K562 (cell line): ENCODE results near the gene FYB2. TPM values are rescaled to one million over a fixed set of nuclear protein-coding genes. Genes with fewer than 3 reads are reported as not detected.

Experiments
- ATAC-seq: fragments of 200-7000 bp; cut with Tn5 transposase; 3 replicates; pipeline ENCODE4 v1.9.1; 2020; ENCODE audit warnings: moderate library complexity
- BruUV-seq: library from RNA; stranded (reverse); fragments of 400-500 nt; replicated peaks from 2 replicates; lab custom pipeline; 2021; lab: Mats Ljungman, UMichigan
- CTCF ChIA-PET: fragments of 300-600 bp; formaldehyde crosslinking; extraction: SDS; loops from one replicate; lab custom pipeline; 2021; ENCODE audit warnings: low intra/inter-chr PET ratio; lab: Yijun Ruan, JAX
- POLR2A ChIA-PET: fragments of 300-600, 350-650 bp; sonication (Branson Sonifier 250); formaldehyde crosslinking; extraction: SDS; loops from one replicate; lab custom pipeline; 2021; ENCODE audit warnings: antibody characterized with exemption, inconsistent platforms; lab: Yijun Ruan, JAX
- DNase-seq, 4 experiments: peaks; one replicate each; pipeline versions ENCODE4 v3.0.0 to v3.0.0-alpha.2; 2011 to 2018; ENCODE audit warnings: low spot score in 3 of 4, mixed read lengths in 3 of 4; ENCODE audit errors: extremely low read depth in 1 of 4
- FAIRE-seq: peaks from 2 replicates; lab custom pipeline; 2011; peaks lifted over from hg19 to GRCh38; lab: Jason Lieb, UNC
- H2AFZ ChIP-seq: 2 replicates; pipeline ENCODE4 v1.6.0; 2011; ENCODE audit warnings: low read depth, low read length, control low read depth, inconsistent platforms
- H3K27ac ChIP-seq: fragments of 200-600 bp; 3 replicates; pipeline ENCODE4 v1.8.0; 2011; ENCODE audit warnings: low read depth, mild to moderate bottlenecking, control low read depth, inconsistent platforms, low read length, moderate library complexity, mixed read lengths; ENCODE audit errors: extremely low read depth
- H3K27me3 ChIP-seq, 2 experiments: fragments of 300-600 bp in 1 of 2; 2 replicates in 1 of 2; 3 replicates in 1 of 2; pipeline versions ENCODE4 v1.6.0 to v1.8.0; 2011; ENCODE audit warnings: inconsistent platforms in 2 of 2, low read length in 2 of 2, mild to moderate bottlenecking in 1 of 2, mixed read lengths in 1 of 2, moderate library complexity in 1 of 2; ENCODE audit not compliant: control insufficient read depth in 2 of 2, insufficient read depth in 2 of 2
- H3K36me3 ChIP-seq: fragments of 300-600 bp; 3 replicates; pipeline ENCODE4 v1.8.0; 2011; ENCODE audit warnings: mild to moderate bottlenecking, low read length, inconsistent platforms; ENCODE audit not compliant: control insufficient read depth, insufficient read depth
- H3K4me1 ChIP-seq, 2 experiments: fragments of 200-600 bp in 1 of 2; replicated peaks in 1 of 2; 2 replicates in 1 of 2; 3 replicates in 1 of 2; pipeline versions ENCODE4 v1.5.1 to v1.8.0; 2011; ENCODE audit warnings: inconsistent platforms in 2 of 2, low read length in 2 of 2, mild to moderate bottlenecking in 1 of 2, mixed read lengths in 1 of 2, moderate library complexity in 1 of 2; ENCODE audit not compliant: control insufficient read depth in 2 of 2, insufficient read depth in 2 of 2
- H3K4me2 ChIP-seq: 2 replicates; pipeline ENCODE4 v1.6.1; 2011; ENCODE audit warnings: low read length, control low read depth, inconsistent platforms, mixed read lengths; ENCODE audit not compliant: insufficient read depth
- H3K4me3 ChIP-seq: fragments of 200-600 bp; sonication (generic), shearing (Covaris generic); 2 replicates; pipeline ENCODE4 v1.5.1; 2016; ENCODE audit warnings: control low read depth, inconsistent platforms
- H3K79me2 ChIP-seq: fragments of 200-600 bp; 3 replicates; pipeline ENCODE4 v1.8.0; 2011; ENCODE audit warnings: low read length, inconsistent platforms; ENCODE audit not compliant: control insufficient read depth, insufficient read depth
- H3K9ac ChIP-seq, 2 experiments: 2 replicates each; pipeline versions ENCODE4 v1.6.0 to v1.6.1; 2011; ENCODE audit warnings: low read depth in 2 of 2, low read length in 2 of 2, control low read depth in 1 of 2, inconsistent platforms in 1 of 2, mild to moderate bottlenecking in 1 of 2, mixed read lengths in 1 of 2; ENCODE audit not compliant: insufficient read depth in 1 of 2
- H3K9me1 ChIP-seq: one replicate; pipeline ENCODE4 v1.6.0; 2011; ENCODE audit warnings: inconsistent platforms, mild to moderate bottlenecking, low read length, moderate library complexity; ENCODE audit not compliant: control insufficient read depth, insufficient read depth
- H3K9me3 ChIP-seq: replicated peaks from 2 replicates; pipeline ENCODE4 v1.5.1; 2011; ENCODE audit warnings: low read depth, low read length, inconsistent platforms; ENCODE audit not compliant: control insufficient read depth, insufficient read depth
- H4K20me1 ChIP-seq: replicated peaks from 2 replicates; pipeline ENCODE4 v1.6.1; 2011; ENCODE audit warnings: low read length, inconsistent platforms, mixed read lengths; ENCODE audit not compliant: control insufficient read depth, insufficient read depth
- ATF3 ChIP-seq, 2 experiments: fragments of 450-650 bp in 1 of 2; sonication (generic) in 1 of 2; formaldehyde crosslinking in 1 of 2; IDR thresholded peaks in 1 of 2; conservative IDR thresholded peaks in 1 of 2; 2 replicates each; pipeline versions ENCODE4 v1.6.1 to v1.8.1; 2016 to 2023; ENCODE audit warnings: mild to moderate bottlenecking in 2 of 2, moderate library complexity in 2 of 2, inconsistent platforms in 1 of 2, missing genetic modification reagents in 1 of 2
- ATF6 ChIP-seq: sonication (generic); formaldehyde crosslinking; IDR thresholded peaks from 2 replicates; pipeline ENCODE4 v1.4.0; 2020; ENCODE audit warnings: mild to moderate bottlenecking, missing genetic modification reagents
- CBFA2T2 ChIP-seq: fragments of 450-650 bp; conservative IDR thresholded peaks from 2 replicates; pipeline ENCODE4 v1.6.1; 2017; ENCODE audit warnings: mild to moderate bottlenecking
- CBFA2T3 ChIP-seq: fragments of 450-650 bp; IDR thresholded peaks from 2 replicates; pipeline ENCODE4 v1.6.1; 2017
- ELF1 ChIP-seq: fragments of 200-800 bp; sonication (Bioruptor generic); IDR thresholded peaks from 2 replicates; pipeline ENCODE4 v1.6.1; 2016; ENCODE audit warnings: missing genetic modification characterization, missing compliant biosample characterization
- FOXJ2 ChIP-seq: fragments of 200-800 bp; sonication (Bioruptor generic); IDR thresholded peaks from 2 replicates; pipeline ENCODE4 v1.6.1; 2016; ENCODE audit warnings: missing genetic modification characterization, missing compliant biosample characterization
- ILK ChIP-seq: fragments of 450-650 bp; IDR thresholded peaks from 2 replicates; pipeline ENCODE4 v1.6.1; 2016; ENCODE audit warnings: missing genetic modification characterization, low read depth, mild to moderate bottlenecking, missing compliant biosample characterization, moderate library complexity, borderline replicate concordance
- KHSRP ChIP-seq: fragments of 450-650 bp; IDR thresholded peaks from 2 replicates; pipeline ENCODE4 v1.6.1; 2017
- KLF16 ChIP-seq: IDR thresholded peaks from 2 replicates; pipeline ENCODE4 v1.6.1; 2016; ENCODE audit warnings: antibody characterized with exemption
- MBD2 ChIP-seq: sonication (generic); IDR thresholded peaks from 2 replicates; pipeline ENCODE4 v1.6.1; 2016; ENCODE audit warnings: low read depth, borderline replicate concordance
- MCM7 ChIP-seq, 2 experiments: fragments of 450-650 bp; IDR thresholded peaks; 2 replicates each; pipeline ENCODE4 v1.6.1; 2016 to 2018
- MED1 ChIP-seq: sonication (generic); formaldehyde crosslinking; IDR thresholded peaks from 2 replicates; pipeline ENCODE4 v1.8.1; 2023; ENCODE audit warnings: missing genetic modification reagents, borderline replicate concordance
- MYBL2 ChIP-seq, 2 experiments: fragments of 450-650 bp in 1 of 2; sonication (generic) in 1 of 2; formaldehyde crosslinking in 1 of 2; IDR thresholded peaks; 2 replicates each; pipeline versions ENCODE4 v1.6.1 to v1.8.1; 2017 to 2022; ENCODE audit warnings: borderline replicate concordance in 1 of 2, inconsistent platforms in 1 of 2, low read depth in 1 of 2, mild to moderate bottlenecking in 1 of 2, missing genetic modification reagents in 1 of 2, moderate library complexity in 1 of 2
- NR1H2 ChIP-seq: sonication (generic); formaldehyde crosslinking; IDR thresholded peaks from 2 replicates; pipeline ENCODE4 v1.4.0; 2020; ENCODE audit warnings: mild to moderate bottlenecking, missing genetic modification reagents
- ZC3H4 ChIP-seq: sonication (generic); formaldehyde crosslinking; IDR thresholded peaks from 2 replicates; pipeline ENCODE4 v1.9.0; 2021; ENCODE audit warnings: missing genetic modification reagents, borderline replicate concordance
- ZNF146 ChIP-seq: IDR thresholded peaks from one replicate; pipeline ENCODE4 v1.6.1; 2018; ENCODE audit warnings: missing compliant biosample characterization; ENCODE audit not compliant: unreplicated experiment
- ZNF408 ChIP-seq: fragments of 250-450 bp; sonication (Bioruptor Pico); IDR thresholded peaks from 2 replicates; pipeline ENCODE4 v1.4.0; 2020; ENCODE audit warnings: low read depth, mild to moderate bottlenecking, moderate library complexity
- ZNF507 ChIP-seq: conservative IDR thresholded peaks from 2 replicates; pipeline ENCODE4 v1.6.1; 2017; ENCODE audit warnings: missing genetic modification characterization, missing compliant biosample characterization
- ZNF77 ChIP-seq: fragments of 250-450 bp; sonication (Bioruptor Pico); IDR thresholded peaks from 2 replicates; pipeline ENCODE4 v1.5.0; 2020
- WGBS: fragments of 100-300 bp; shearing (Covaris generic); methylation state at CpG from one replicate; pipeline ENCODE4 v1.1.6; 2016; ENCODE audit warnings: low coverage, mixed read lengths; ENCODE audit not compliant: insufficient coverage; ENCODE audit errors: missing lambda C conversion rate; 5-methylcytosine and 5-hydroxymethylcytosine counted together
- in situ Hi-C: fragments of 300-500 bp; cut with MboI; formaldehyde crosslinking; loops from 4 replicates; pipeline ENCODE4 v1.15.0; 2018; ENCODE audit warnings: inconsistent platforms, mixed read lengths
- intact Hi-C: fragments of 100-400 bp; cut with micrococcal nuclease; formaldehyde crosslinking; loops from 2 replicates; pipeline ENCODE4 v1.14.2; 2022
- polyA plus RNA-seq, 8 experiments: library from polyadenylated mRNA; depleted of rRNA in 4 of 8; stranded (reverse) in 5 of 8; unstranded in 3 of 8; fragments of >200 nt; fragmentation: Nextera tagmentation in 2 of 8; fragmentation: Illumina TruSeq in 1 of 8; extraction: Ambion mirVana in 2 of 8; extraction: Trizol in 1 of 8; gene quantifications; 2 replicates each; pipeline versions ENCODE4 v1.2.1 to v1.2.3, GENCODE V29; 2011 to 2014; ENCODE audit warnings: inconsistent platforms in 1 of 8, missing spikeins in 1 of 8
- total RNA-seq, 7 experiments: library from RNA; depleted of rRNA in 6 of 7; stranded (reverse); fragments of >200 nt in 6 of 7; fragmentation: Illumina TruSeq in 2 of 7; extraction: Trizol in 2 of 7; gene quantifications; 2 replicates each; pipeline versions ENCODE4 v1.2.1 to v1.2.3, GENCODE V29; 2011 to 2021; ENCODE audit warnings: low replicate concordance in 1 of 7

The FYB2 gene
- total and polyA plus RNA-seq, 9 of the 15 experiments (the other 6 are each of a cell fraction or from before 2014, with no cell fraction given): not detected

GRCh38 chr1:56819387-56819899 lies at the start of gene FYB2 (continued):
- no peak for TF ChIP-seq NR1H2 (CRISPR knock-in tag)
- TF ChIP-seq ZNF408 (CRISPR knock-in tag): no peak
- no peak for TF ChIP-seq KHSRP
- no peak for TF ChIP-seq ATF3 (IDR thresholded peaks at IDR 0.05)
- TF ChIP-seq ATF3 (CRISPR knock-in tag; conservative IDR thresholded peaks at IDR 0.05): no peak
- no peak for TF ChIP-seq KLF16
- no peak for TF ChIP-seq MCM7 (IDR thresholded peaks at IDR 0.05)
- TF ChIP-seq MYBL2 (IDR thresholded peaks at IDR 0.05; ENCODE audit: low read depth): no peak
- no peak for TF ChIP-seq MYBL2 (CRISPR knock-in tag; IDR thresholded peaks at IDR 0.05; ENCODE audit: borderline replicate concordance)
- no peak for TF ChIP-seq ILK

- no TSS peak for BruUV-seq
- H3K79me2 ChIP-seq: no peaks in the 10 kb centered on the region
- in situ Hi-C loops (no loop called here), intact Hi-C loops (no loop called here)
- H3K4me3 ChIP-seq: no peak overlapping the region
- ATAC-seq (no peak), FAIRE-seq (no peak), DNase-seq (no peak)
- no peaks in the 10 kb centered on the region for H3K36me3 ChIP-seq
- H3K9me1 ChIP-seq: no peaks in the 10 kb centered on the region
- no peak overlapping the region for H2AFZ ChIP-seq
- H3K27ac ChIP-seq: no peak overlapping the region
- H4K20me1 ChIP-seq: no peaks in the 10 kb centered on the region
- 0% methylated on average over 2 of the region's 2 CpGs for WGBS
- no peaks in the 10 kb centered on the region for H3K9me3 ChIP-seq
- no peak overlapping the region for H3K9ac ChIP-seq
- no peaks in the 10 kb centered on the region; a peak in 1 of 5 replicates for H3K27me3 ChIP-seq
- no peak overlapping the region for H3K4me2 ChIP-seq
- H3K4me1 ChIP-seq: peaks cover 0 to 10% of the 10 kb centered on the region in 2 experiments; a peak in 1 of 5 replicates
- ChIA-PET CTCF (no interaction called here), POLR2A (no interaction called here)
- TF ChIP-seq MED1 (CRISPR knock-in tag) (no peak), FOXJ2 (no peak), CBFA2T3 (no peak), MBD2 (no peak), ATF6 (CRISPR knock-in tag) (no peak), ZC3H4 (CRISPR knock-in tag) (no peak), ZNF146 (CRISPR knock-in tag) (no peak), ZNF77 (CRISPR knock-in tag) (no peak), ELF1 (tag) (no peak), ZNF507 (tag) (no peak), CBFA2T2 (no peak)
These were observed 49.6 kb upstream of the FYB2 start for GRCh38 chr1:56868761-56869160.
